Common myeloid progenitor, CD34-positive (primary cell): ENCODE results near the gene CAPN11.

Experiments used
- CTCF ChIA-PET: fragments of 350-600 bp; sonication (Branson Sonifier 250); formaldehyde crosslinking; loops from one replicate; lab custom pipeline; 2021; ENCODE audit warnings: antibody characterized with exemption; lab: Charles Lee
- POLR2A ChIA-PET: fragments of 350-600 bp; sonication (Branson Sonifier 250); formaldehyde crosslinking; loops from one replicate; lab custom pipeline; 2021; ENCODE audit warnings: antibody characterized with exemption; lab: Charles Lee
- DNase-seq, 3 donors: peaks; one replicate each; pipeline versions ENCODE4 v3.0.0 to v3.0.0-alpha.2; 2013
- H3K27ac ChIP-seq, 2 experiments: 1 replicate in 1 of 2; 2 replicates in 1 of 2; pipeline ENCODE4 v1.7.0; 2013; ENCODE audit warnings: inconsistent platforms in 2 of 2, low read length in 2 of 2, mild to moderate bottlenecking in 2 of 2, low read depth in 1 of 2, moderate library complexity in 1 of 2; ENCODE audit not compliant: severe bottlenecking in 2 of 2, insufficient read depth in 1 of 2, poor library complexity in 1 of 2
- H3K27me3 ChIP-seq, 5 experiments: replicated peaks in 2 of 5; 1 replicate in 3 of 5; 2 replicates in 2 of 5; pipeline versions ENCODE4 v1.6.1 to v1.7.0; 2013; ENCODE audit warnings: low read length in 4 of 5, mild to moderate bottlenecking in 2 of 5, moderate library complexity in 2 of 5, inconsistent platforms in 1 of 5; ENCODE audit not compliant: insufficient read depth in 5 of 5, control insufficient read depth in 4 of 5
- H3K36me3 ChIP-seq, 4 experiments: 1 replicate in 2 of 4; 2 replicates in 2 of 4; pipeline versions ENCODE4 v1.6.1 to v1.7.0; 2013; ENCODE audit warnings: low read length in 3 of 4, control low read depth in 1 of 4, mild to moderate bottlenecking in 1 of 4; ENCODE audit not compliant: control insufficient read depth in 4 of 4, insufficient read depth in 4 of 4
- H3K4me1 ChIP-seq, 4 experiments: 1 replicate in 3 of 4; 2 replicates in 1 of 4; pipeline versions ENCODE4 v1.6.1 to v1.7.1; 2013; ENCODE audit warnings: low read length in 3 of 4, mild to moderate bottlenecking in 3 of 4, control low read depth in 1 of 4, inconsistent platforms in 1 of 4, moderate library complexity in 1 of 4; ENCODE audit not compliant: control insufficient read depth in 4 of 4, insufficient read depth in 4 of 4; ENCODE audit errors: control extremely low read depth in 1 of 4
- H3K4me3 ChIP-seq, 7 experiments: 1 replicate in 4 of 7; 2 replicates in 3 of 7; pipeline versions ENCODE4 v1.5.1 to v1.7.0; 2013; ENCODE audit warnings: mild to moderate bottlenecking in 7 of 7, low read length in 6 of 7, moderate library complexity in 6 of 7, inconsistent platforms in 2 of 7, low read depth in 2 of 7, control low read depth in 1 of 7; ENCODE audit not compliant: insufficient read depth in 4 of 7, control insufficient read depth in 1 of 7; ENCODE audit errors: extremely low read depth in 1 of 7
- H3K9me3 ChIP-seq, 5 experiments: 1 replicate in 4 of 5; 2 replicates in 1 of 5; pipeline versions ENCODE4 v1.6.1 to v1.7.1; 2013; ENCODE audit warnings: low read length in 4 of 5, mild to moderate bottlenecking in 2 of 5, inconsistent platforms in 1 of 5, low read depth in 1 of 5, moderate library complexity in 1 of 5; ENCODE audit not compliant: control insufficient read depth in 4 of 5, insufficient read depth in 2 of 5; ENCODE audit errors: control extremely low read depth in 1 of 5
- WGBS: methylation state at CpG from one replicate; pipeline ENCODE4 v1.1.5; 2013; ENCODE audit not compliant: insufficient coverage; 5-methylcytosine and 5-hydroxymethylcytosine counted together

The CAPN11 gene

GRCh38 chr6:44201200-44201599, 42.6 kb downstream of the CAPN11 start:
- Histone ChIP-seq H3K9me3 (no peaks in the 10 kb centered on the region), H3K4me3 (no peak overlapping the region), H3K36me3 (no peaks in the 10 kb centered on the region), H3K27me3 (no peaks in the 10 kb centered on the region), H3K27ac (no peak overlapping the region), H3K4me1 (peaks cover 0 to 22% (median 11%) of the 10 kb centered on the region in 4 experiments)
- no peak for DNase-seq
- WGBS: 100% methylated on average over 2 of the region's 3 CpGs
- ChIA-PET POLR2A (no interaction called here), CTCF (interaction anchor here (1.1 to 3.2 kb wide), 7 partner anchors 9 to 81 kb away, joined by 3 to 12 read pairs (median 4); partner anchors contain the start of gene MYMX)

GRCh38 chr6:44201638-44202303, 43.2 kb downstream of the CAPN11 start:
- no peak for DNase-seq
- Histone ChIP-seq H3K4me1 (peaks cover 0 to 22% (median 11%) of the 10 kb centered on the region in 4 experiments), H3K27ac (no peak overlapping the region), H3K9me3 (no peaks in the 10 kb centered on the region), H3K36me3 (no peaks in the 10 kb centered on the region), H3K4me3 (no peak overlapping the region), H3K27me3 (no peaks in the 10 kb centered on the region)
- WGBS: 94% methylated on average over 7 of the region's 11 CpGs
- ChIA-PET POLR2A (no interaction called here), CTCF (interaction anchor here (0.7 to 3.2 kb wide), 6 partner anchors 8 to 23 kb away, joined by 3 to 12 read pairs (median 4); no protein-coding TSS in a partner anchor)

GRCh38 chr6:44202332-44202971, 43.8 kb downstream of the CAPN11 start:
- H3K36me3 ChIP-seq: no peaks in the 10 kb centered on the region
- no CpG with 5 or more reads among the region's 4 CpGs for WGBS
- H3K4me1 ChIP-seq: peaks cover 0 to 22% (median 11%) of the 10 kb centered on the region in 4 experiments
- no peak overlapping the region for H3K27ac ChIP-seq
- no peak overlapping the region for H3K4me3 ChIP-seq
- H3K27me3 ChIP-seq: no peaks in the 10 kb centered on the region
- no peaks in the 10 kb centered on the region for H3K9me3 ChIP-seq
- POLR2A ChIA-PET: no interaction called here
- CTCF ChIA-PET: interaction anchor here (1.2 to 3.2 kb wide), 2 partner anchors 8 to 11 kb away, joined by 3 to 12 read pairs; no protein-coding TSS in a partner anchor
- DNase-seq: no peak

GRCh38 chr6:44202972-44203750, 44.5 kb downstream of the CAPN11 start:
- no peak overlapping the region for H3K27ac ChIP-seq
- no peak overlapping the region for H3K4me3 ChIP-seq
- ChIA-PET POLR2A (no interaction called here), CTCF (interaction anchor here (1.8 to 3.2 kb wide), 2 partner anchors 10 to 19 kb away, joined by 5 to 12 read pairs; no protein-coding TSS in a partner anchor)
- H3K4me1 ChIP-seq: peaks cover 0 to 22% (median 11%) of the 10 kb centered on the region in 4 experiments
- H3K27me3 ChIP-seq: no peaks in the 10 kb centered on the region
- DNase-seq: no peak
- no peaks in the 10 kb centered on the region for H3K9me3 ChIP-seq
- WGBS: over 99% methylated on average over 10 of the region's 11 CpGs
- H3K36me3 ChIP-seq: no peaks in the 10 kb centered on the region

- no peak overlapping the region for H3K4me3 ChIP-seq
- ChIA-PET CTCF (interaction anchor here (1.2 to 1.8 kb wide), 4 partner anchors 12 to 31 kb away, joined by 3 to 5 read pairs (median 4); no protein-coding TSS in a partner anchor), POLR2A (no interaction called here)
- no peaks in the 10 kb centered on the region for H3K27me3 ChIP-seq
- H3K36me3 ChIP-seq: no peaks in the 10 kb centered on the region
- no peak overlapping the region for H3K27ac ChIP-seq
- peak in 1 of 3 donors; percentile 26 for DNase-seq
- 88% methylated on average over 6 of the region's 6 CpGs for WGBS
- H3K4me1 ChIP-seq: peaks cover 0 to 22% (median 11%) of the 10 kb centered on the region in 4 experiments
- no peaks in the 10 kb centered on the region for H3K9me3 ChIP-seq
These were observed 45.3 kb downstream of the CAPN11 start for GRCh38 chr6:44203955-44204354.

- 97% methylated on average over 5 of the region's 6 CpGs for WGBS
- Histone ChIP-seq H3K9me3 (no peaks in the 10 kb centered on the region), H3K4me1 (peaks cover 0 to 15% (median 7%) of the 10 kb centered on the region in 4 experiments), H3K27ac (no peak overlapping the region), H3K36me3 (no peaks in the 10 kb centered on the region), H3K4me3 (no peak overlapping the region), H3K27me3 (no peaks in the 10 kb centered on the region)
- CTCF ChIA-PET: interaction anchor here (0.9 to 1.5 kb wide), 3 partner anchors 9 to 18 kb away, joined by 3 to 4 read pairs (median 3); partner anchors contain the start of gene MYMX
- POLR2A ChIA-PET: no interaction called here
- DNase-seq: no peak
These were observed 49.3 kb downstream of the CAPN11 start for GRCh38 chr6:44207966-44208365.
